Ectodermal cell (in vitro differentiated cells): ENCODE measurements around the gene ST6GALNAC4. TPM values are rescaled to one million over a fixed set of nuclear protein-coding genes. Genes with fewer than 3 reads are reported as not detected.

Source experiments
- H3K27ac ChIP-seq: 2 replicates; pipeline ENCODE4 v1.7.0; 2013; ENCODE audit warnings: mild to moderate bottlenecking, low read depth, low read length; ENCODE audit not compliant: insufficient read depth, poor library complexity, severe bottlenecking
- H3K27me3 ChIP-seq: 2 replicates; pipeline ENCODE4 v1.7.0; 2013; ENCODE audit warnings: mild to moderate bottlenecking, low read length; ENCODE audit not compliant: insufficient read depth, control insufficient read depth, poor library complexity, severe bottlenecking
- H3K36me3 ChIP-seq: one replicate; pipeline ENCODE4 v1.7.0; 2013; ENCODE audit warnings: low read length; ENCODE audit not compliant: control insufficient read depth, insufficient read depth
- H3K4me1 ChIP-seq: one replicate; pipeline ENCODE4 v1.7.0; 2013; ENCODE audit warnings: low read length; ENCODE audit not compliant: control insufficient read depth, insufficient read depth
- H3K4me3 ChIP-seq: 2 replicates; pipeline ENCODE4 v1.7.0; 2013; ENCODE audit warnings: low read depth, low read length, control low read depth; ENCODE audit not compliant: insufficient read depth
- H3K9me3 ChIP-seq: 2 replicates; pipeline ENCODE4 v1.7.0; 2013; ENCODE audit warnings: mild to moderate bottlenecking, low read length, moderate library complexity; ENCODE audit not compliant: control insufficient read depth
- WGBS, 2 experiments: methylation state at CpG; one replicate each; pipeline ENCODE4 v1.1.7; 2013; ENCODE audit warnings: missing lambda C conversion rate in 2 of 2; 5-methylcytosine and 5-hydroxymethylcytosine counted together
- polyA plus RNA-seq, 4 experiments: library from polyadenylated mRNA; stranded (reverse); fragments of 50-300 nt; gene quantifications; one replicate each; pipeline ENCODE4 v1.2.3, GENCODE V29; 2013

Gene ST6GALNAC4, protein sequence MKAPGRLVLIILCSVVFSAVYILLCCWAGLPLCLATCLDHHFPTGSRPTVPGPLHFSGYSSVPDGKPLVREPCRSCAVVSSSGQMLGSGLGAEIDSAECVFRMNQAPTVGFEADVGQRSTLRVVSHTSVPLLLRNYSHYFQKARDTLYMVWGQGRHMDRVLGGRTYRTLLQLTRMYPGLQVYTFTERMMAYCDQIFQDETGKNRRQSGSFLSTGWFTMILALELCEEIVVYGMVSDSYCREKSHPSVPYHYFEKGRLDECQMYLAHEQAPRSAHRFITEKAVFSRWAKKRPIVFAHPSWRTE
- polyA plus RNA-seq (2013, experiment 1 of 4) = 8.7 TPM
- polyA plus RNA-seq (2013, experiment 2 of 4) = 8.1 TPM
- 10.3 TPM for polyA plus RNA-seq (2013, experiment 3 of 4)
- polyA plus RNA-seq (2013, experiment 4 of 4) = 10.7 TPM

GRCh38 chr9:127916720-127917581 lies at the start of gene ST6GALNAC4:
ST6GALNAC4 (minus strand) TSS chr9:127917041; CDS start chr9:127916419, 622 bp downstream.
- Histone ChIP-seq H3K4me1 (peaks cover 13% of the 10 kb centered on the region), H3K4me3 (peak within 1 kb of the TSS; percentile 49)
- 4 to 5% methylated on average over 70 to 71 of the region's 71 CpGs for WGBS, 2 experiments

DNA sequence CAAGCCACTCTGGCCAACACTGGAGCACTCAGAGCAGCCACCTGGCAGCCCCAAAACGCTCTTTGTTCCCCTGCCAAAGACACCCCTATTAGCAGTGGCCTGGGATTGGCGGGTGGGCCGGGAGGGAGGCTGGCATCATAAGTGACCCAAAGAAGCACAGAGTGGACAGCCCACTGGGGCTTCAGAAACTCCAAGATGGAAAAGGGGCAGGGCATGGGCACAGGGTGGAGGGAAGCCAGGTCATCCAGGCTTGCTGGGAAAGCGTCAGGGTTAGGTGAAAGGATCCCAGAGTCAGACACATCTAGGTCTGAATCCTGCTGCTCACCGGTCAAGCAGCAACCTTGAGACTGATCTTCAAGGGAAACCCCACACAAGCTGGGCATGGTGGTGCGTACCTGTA lies 49.1 kb upstream of the ST6GALNAC4 start:
- H3K4me3 ChIP-seq = no peak overlapping the region
- 92 to 95% methylated on average over 6 of the region's 6 CpGs for WGBS, 2 experiments
- H3K27ac ChIP-seq = no peak overlapping the region
- H3K9me3 ChIP-seq = no peaks in the 10 kb centered on the region
- no peaks in the 10 kb centered on the region for H3K27me3 ChIP-seq
- H3K4me1 ChIP-seq = peaks cover 19% of the 10 kb centered on the region
- H3K36me3 ChIP-seq = no peaks in the 10 kb centered on the region

More at GRCh38 chr9:127916720-127917581, at the start of gene ST6GALNAC4:
- Histone ChIP-seq H3K36me3 (no peaks in the 10 kb centered on the region), H3K27ac (no peak within 1 kb of the TSS), H3K9me3 (no peaks in the 10 kb centered on the region), H3K27me3 (peaks cover 31% of the 10 kb centered on the region)

DNA sequence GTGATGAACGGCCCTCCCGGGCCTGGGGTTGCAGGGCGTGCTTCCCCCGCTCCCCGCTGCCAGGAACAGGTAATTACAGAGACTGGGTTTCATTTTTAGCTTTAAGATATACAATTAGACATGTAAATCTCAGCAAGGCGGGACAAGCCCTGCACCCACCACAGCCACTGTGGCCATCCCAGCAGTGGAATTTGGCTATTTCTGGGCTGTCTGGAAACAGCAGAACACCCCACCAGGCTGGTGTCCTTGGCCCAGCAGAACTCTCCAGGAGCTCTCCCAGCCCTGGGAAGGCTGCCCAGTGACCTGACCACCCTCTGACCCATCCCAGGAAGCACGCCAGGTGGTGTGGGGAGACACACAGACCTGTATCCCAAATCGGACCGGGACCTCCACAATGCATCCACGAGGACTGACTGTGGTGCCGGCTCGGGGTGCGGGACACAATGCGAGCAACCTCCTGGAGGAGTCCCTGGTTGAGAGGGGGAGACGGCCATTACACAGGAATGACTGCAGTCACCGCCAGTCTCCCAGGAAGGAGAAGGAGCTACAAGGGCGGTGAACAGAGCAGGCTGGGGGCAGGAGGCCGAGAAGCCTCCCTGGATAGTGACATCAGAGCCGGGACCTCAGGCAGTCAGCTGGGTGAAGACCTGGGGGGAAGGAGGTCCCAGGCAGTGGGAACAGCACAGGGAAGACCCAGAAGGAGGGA lies 46.7 kb upstream of the ST6GALNAC4 start:
- Histone ChIP-seq H3K9me3 (no peaks in the 10 kb centered on the region), H3K36me3 (no peaks in the 10 kb centered on the region), H3K4me1 (peaks cover 8% of the 10 kb centered on the region), H3K27me3 (no peaks in the 10 kb centered on the region), H3K4me3 (no peak overlapping the region), H3K27ac (no peak overlapping the region)
- WGBS, 2 experiments = 89 to 92% methylated on average over 19 of the region's 19 CpGs

- no peaks in the 10 kb centered on the region for H3K9me3 ChIP-seq
- no peaks in the 10 kb centered on the region for H3K36me3 ChIP-seq
- 86 to 90% methylated on average over 3 of the region's 3 CpGs for WGBS, 2 experiments
- peaks cover 8% of the 10 kb centered on the region for H3K4me1 ChIP-seq
- H3K4me3 ChIP-seq = no peak overlapping the region
- H3K27ac ChIP-seq = no peak overlapping the region
- H3K27me3 ChIP-seq = no peaks in the 10 kb centered on the region
Measured at GRCh38 chr9:127963041-127963358, 46.2 kb upstream of the ST6GALNAC4 start.

DNA sequence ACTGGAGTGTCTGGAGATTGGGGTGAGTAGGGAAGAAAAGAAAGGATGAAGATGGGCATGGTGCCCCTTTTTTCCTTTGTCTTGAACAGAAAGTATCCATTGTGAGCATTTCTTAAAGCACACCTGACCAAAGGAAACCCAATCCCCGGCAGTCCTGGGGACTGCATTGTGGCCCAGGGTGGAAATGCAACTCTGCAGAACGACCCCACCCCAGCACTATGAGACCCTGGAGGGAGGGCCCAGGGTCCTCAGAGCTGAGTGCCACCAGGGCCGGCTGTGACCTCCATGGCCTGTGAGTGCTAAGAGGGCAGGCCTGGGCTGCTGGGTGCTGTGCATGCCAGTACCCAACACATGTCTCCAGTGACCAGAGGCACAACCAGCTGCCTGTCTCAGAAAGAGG lies 45.4 kb upstream of the ST6GALNAC4 start:
- H3K4me1 ChIP-seq = peaks cover 8% of the 10 kb centered on the region
- H3K27me3 ChIP-seq = no peaks in the 10 kb centered on the region
- no peaks in the 10 kb centered on the region for H3K36me3 ChIP-seq
- no peak overlapping the region for H3K27ac ChIP-seq
- no peak overlapping the region for H3K4me3 ChIP-seq
- 47% methylated on average over 3 of the region's 3 CpGs for WGBS, 2 experiments
- H3K9me3 ChIP-seq = no peaks in the 10 kb centered on the region

DNA sequence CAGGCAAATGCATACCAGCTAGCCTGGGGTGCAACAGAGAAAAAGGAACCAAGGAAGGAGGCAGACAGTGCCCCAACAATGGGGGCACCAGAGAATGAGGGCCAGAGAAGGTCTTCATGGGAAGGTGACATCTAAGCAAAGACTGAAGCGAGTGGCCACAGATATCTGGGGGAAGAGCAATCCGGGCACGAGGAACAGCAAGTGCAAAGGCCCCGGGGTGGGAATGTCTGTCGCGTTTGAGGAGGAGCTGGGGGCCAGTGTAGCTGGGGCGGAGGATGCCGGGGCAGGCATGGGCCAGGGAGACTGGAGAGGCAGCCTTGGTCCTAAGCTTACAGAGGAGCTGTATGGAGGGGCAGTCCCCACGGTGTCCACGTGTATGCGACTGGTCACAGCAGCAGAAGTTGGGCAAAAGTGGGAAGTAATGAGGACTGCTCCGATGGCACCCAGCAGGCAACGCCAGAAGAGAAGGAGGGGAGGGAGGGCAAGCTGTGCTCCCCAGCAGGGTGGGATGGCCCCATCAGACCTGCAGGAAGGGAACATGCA lies 44.8 kb upstream of the ST6GALNAC4 start:
- no peaks in the 10 kb centered on the region for H3K27me3 ChIP-seq
- no peak overlapping the region for H3K4me3 ChIP-seq
- no peak overlapping the region for H3K27ac ChIP-seq
- no peaks in the 10 kb centered on the region for H3K36me3 ChIP-seq
- 94 to 95% methylated on average over 13 of the region's 13 CpGs for WGBS, 2 experiments
- peaks cover 8% of the 10 kb centered on the region for H3K4me1 ChIP-seq
- no peaks in the 10 kb centered on the region for H3K9me3 ChIP-seq

DNA sequence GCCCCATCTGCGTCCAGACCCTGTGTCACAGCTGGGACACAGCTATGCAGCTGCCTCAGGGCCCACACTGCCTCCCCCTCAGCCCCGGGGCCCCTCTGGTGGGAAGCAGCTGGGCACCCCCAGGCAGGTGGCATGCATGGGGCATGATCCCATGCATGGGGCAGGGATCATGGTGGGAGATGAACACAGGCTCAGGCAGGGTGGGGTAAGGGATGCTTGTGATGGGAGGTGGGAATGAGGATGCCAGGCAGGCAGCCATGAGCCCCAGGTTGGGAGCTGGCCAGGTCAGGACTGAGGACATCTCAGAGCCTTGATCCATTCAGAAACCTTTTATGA lies 44.3 kb upstream of the ST6GALNAC4 start:
- H3K27ac ChIP-seq = no peak overlapping the region
- H3K4me1 ChIP-seq = peaks cover 8% of the 10 kb centered on the region
- no peak overlapping the region for H3K4me3 ChIP-seq
- no peaks in the 10 kb centered on the region for H3K9me3 ChIP-seq
- H3K36me3 ChIP-seq = no peaks in the 10 kb centered on the region
- no peaks in the 10 kb centered on the region for H3K27me3 ChIP-seq
- WGBS, 2 experiments = 97% methylated on average over 2 of the region's 2 CpGs

GRCh38 chr9:127960410-127961154 lies 43.7 kb upstream of the ST6GALNAC4 start:
- peaks cover 6% of the 10 kb centered on the region for H3K4me1 ChIP-seq
- H3K27ac ChIP-seq = no peak overlapping the region
- H3K9me3 ChIP-seq = no peaks in the 10 kb centered on the region
- H3K36me3 ChIP-seq = no peaks in the 10 kb centered on the region
- H3K27me3 ChIP-seq = no peaks in the 10 kb centered on the region
- WGBS, 2 experiments = 74 to 76% methylated on average over 11 of the region's 11 CpGs
- no peak overlapping the region for H3K4me3 ChIP-seq

GRCh38 chr9:127959841-127960409 lies 43.1 kb upstream of the ST6GALNAC4 start:
- 91 to 92% methylated on average over 2 of the region's 2 CpGs for WGBS, 2 experiments
- Histone ChIP-seq H3K27ac (no peak overlapping the region), H3K4me1 (no peaks in the 10 kb centered on the region), H3K36me3 (no peaks in the 10 kb centered on the region), H3K27me3 (no peaks in the 10 kb centered on the region), H3K9me3 (no peaks in the 10 kb centered on the region), H3K4me3 (no peak overlapping the region)
